NCI-H510A treated with DMSO at 0.1 percent for 48 hours (cell line): ENCODE data around the gene TAAR9.
"Not testable (repeated sequence)": the region's sequence is repeated elsewhere in the genome, so short reads cannot be mapped to it uniquely, and the experiment has no call there.

Experiments
- DNase-seq: peaks from one replicate; lab custom pipeline; 2025; lab: John Stamatoyannopoulos, UW

The TAAR9 gene

DNA sequence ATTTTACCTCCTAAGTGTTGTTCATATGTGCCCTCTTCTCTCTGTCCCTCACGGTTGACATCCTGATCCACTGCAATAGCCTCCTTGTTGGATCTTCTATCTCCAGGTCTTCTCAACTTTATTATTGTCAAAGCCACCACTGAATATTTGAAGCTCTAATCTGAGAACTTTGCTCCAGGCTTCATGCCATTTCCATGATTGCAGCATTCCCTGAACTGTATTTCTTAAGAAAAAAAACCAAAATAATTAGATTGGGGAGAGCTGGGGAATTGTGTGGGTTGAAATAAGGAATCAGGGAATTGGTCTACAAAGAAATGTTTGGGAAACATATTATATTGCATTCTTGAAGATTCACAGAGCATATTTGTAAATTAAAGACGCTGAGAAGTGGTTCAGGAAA is 22.7 kb upstream of the TAAR9 start:
- DNase-seq = no peak

- no peak for DNase-seq
Observed at GRCh38 chr6:132520953-132521352, 17.1 kb upstream of the TAAR9 start.

DNA sequence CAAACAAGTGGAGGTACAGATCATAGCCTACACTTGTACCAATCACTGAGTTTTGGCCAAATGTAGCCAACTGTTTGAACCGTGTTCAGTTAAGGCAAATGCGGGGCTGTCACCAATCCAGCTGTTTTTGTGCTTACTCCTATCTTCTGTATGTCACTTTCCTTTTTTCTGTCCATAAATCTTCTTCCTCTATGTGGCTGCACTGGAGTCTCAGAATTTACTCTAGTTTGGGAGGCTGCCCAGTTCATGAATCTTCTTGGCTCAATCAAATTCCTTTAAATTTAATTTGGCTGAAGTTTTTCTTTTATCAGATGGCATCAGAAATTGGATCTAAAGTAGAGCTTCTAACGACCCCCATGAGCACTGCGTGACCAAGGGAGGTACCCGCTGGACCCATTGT is 13.4 kb upstream of the TAAR9 start:
- no peak for DNase-seq

GRCh38 chr6:132525866-132526265 is 12.2 kb upstream of the TAAR9 start:
- DNase-seq = no peak

DNA sequence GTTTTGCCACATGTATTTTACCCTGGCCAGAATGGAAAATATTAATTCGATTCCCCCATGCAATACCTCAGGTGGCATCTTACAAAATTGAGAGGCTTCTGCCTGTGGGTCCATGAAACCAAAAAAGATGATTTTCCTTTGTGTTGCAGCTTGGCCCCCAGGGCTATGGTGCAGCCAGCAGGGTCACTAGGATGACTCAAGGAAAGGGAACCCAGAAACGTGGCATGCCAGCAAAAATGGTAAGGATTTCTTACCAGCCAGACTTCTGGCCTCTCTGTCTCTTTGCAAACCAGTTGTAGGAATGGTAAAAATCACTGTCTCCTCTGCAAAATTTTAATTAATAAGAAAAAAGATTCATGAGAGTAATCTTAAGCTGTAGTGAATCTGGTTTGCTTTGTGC is 11.6 kb upstream of the TAAR9 start:
- no peak for DNase-seq

GRCh38 chr6:132527791-132528190 is 10.3 kb upstream of the TAAR9 start:
- no peak for DNase-seq

DNA sequence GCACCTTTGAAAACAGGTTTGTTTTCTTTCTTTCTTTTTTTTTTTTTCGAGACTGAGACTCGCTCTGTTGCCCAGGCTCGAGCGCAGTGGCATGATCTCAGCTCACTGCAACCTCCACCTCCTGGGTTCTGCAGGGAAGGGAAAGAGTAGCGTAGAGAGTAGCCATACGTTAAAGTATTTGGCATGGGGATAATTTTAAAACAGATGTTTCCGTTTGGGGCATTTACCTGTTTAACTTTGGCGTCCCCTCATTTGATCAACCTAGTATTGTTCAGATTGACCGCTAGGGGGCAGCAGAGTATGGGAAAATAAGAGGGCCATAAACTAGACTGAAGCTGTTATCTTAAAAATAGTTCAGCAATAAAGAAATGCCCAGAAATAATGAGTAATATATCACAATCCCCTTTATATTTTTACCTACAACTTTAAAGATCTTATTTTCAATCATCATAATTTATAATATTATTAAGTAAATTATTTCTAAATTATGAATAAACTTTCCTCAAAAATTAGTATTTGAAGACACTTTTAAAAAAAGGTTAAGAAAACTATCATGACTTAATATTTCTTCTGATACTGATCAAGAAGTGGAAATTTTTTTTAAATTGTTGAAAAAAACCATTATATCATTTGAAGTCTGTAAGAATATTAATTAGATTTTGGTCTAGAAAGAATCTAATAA is 7.6 kb upstream of the TAAR9 start:
- DNase-seq = peak; percentile 45

DNA sequence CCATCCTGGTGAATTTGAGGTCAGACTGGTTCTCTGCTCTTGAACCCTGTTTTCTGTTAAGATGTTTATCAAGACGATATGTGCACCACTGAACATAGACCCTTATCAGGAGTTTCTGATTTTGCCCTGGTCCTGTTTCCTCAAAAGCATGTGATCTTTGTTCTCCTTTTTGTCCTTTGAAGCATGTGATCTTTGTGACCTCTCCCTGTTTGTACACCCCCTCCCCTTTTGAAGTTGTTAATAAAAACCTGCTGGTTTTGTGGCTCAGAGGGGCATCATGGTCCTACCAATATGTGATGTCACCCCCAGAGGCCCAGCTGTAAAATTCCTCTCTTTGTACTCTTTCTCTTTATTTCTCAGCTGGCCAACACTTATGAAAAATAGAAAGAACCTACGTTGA is 3.5 kb upstream of the TAAR9 start:
- DNase-seq = not testable (repeated sequence)

- no peak for DNase-seq
Observed at GRCh38 chr6:132537145-132537544, 932 bp upstream of the TAAR9 start.

GRCh38 chr6:132544826-132545225 is 6.7 kb downstream of the TAAR9 start:
- DNase-seq = no peak

DNA sequence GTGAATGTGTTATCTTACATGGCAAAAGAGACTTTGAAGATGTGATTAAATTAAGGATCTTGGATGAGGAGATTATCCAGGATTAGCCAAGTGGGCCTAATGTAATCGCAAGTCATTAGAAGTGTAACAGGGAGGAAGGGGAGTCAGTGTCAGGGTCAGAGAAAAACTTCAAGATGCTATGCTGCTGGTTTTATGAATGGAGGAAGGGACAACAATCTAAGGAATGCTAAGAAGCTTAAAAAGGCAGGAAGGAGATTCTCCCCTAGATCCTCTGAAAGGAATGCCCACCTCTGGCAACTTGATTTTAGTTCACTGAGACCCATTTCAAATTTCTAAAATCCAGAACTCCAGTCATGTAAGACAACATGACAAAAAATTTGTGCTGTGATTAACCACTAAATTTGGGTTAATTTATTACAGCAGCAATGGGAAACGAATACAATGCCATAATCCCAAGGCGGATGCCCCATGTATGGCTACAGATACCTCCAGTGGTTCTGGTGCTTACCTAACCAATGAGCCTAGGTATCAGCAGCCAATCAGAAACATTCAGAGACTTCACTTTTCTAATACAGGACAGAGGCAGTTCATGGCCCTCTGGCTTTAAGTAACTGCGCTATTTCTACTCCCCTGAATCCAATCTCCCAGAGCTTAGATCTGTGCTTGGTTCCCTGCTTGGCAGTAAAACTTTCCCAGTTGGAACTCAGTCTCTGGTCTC is 10.8 kb downstream of the TAAR9 start:
- DNase-seq = no peak

DNA sequence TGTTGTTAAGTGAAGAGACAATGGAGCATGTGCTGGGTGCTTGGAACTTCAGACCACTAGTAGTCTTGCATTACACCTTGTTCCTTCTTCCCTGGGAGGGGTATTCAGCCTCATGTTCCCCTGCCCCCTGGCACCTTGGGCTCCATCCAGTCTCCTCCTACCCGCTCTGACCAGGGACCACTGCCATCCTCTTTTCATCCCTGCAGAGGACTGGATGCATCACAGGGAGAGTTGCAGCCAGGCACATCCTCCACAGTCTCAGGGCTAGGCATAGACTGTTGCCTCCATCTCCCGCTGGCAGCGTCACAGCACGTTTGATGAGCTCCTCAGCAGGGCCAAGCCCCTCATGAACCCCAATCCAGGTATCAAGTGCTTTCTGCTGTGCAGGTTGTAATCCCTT is 13.1 kb downstream of the TAAR9 start:
- no peak for DNase-seq

GRCh38 chr6:132552372-132552771 is 14.3 kb downstream of the TAAR9 start, which contains the start of gene TAAR8:
Gene TAAR8, plus strand, starts transcription at chr6:132552672. Its CDS starts 21 bp downstream, at chr6:132552693.
- DNase-seq = no peak

DNA sequence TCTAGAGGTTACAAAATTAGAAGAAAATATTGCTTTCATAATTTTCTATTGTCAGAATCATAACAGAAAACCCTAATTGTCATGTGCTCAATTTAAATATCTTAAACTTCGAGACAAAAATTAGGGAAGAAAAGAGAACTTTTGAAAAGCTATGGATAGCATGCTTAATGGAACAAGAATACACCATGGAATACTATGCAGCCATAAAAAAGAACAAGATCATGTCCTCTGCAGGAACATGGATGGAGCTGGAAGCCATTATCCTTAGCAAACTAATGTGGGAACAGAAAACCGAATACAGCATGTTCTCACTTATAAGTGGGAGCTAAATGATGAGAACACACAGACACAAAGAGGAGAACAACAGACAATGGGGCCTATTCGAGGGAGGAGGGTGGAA is 22.0 kb downstream of the TAAR9 start:
- DNase-seq = not testable (repeated sequence)

DNA sequence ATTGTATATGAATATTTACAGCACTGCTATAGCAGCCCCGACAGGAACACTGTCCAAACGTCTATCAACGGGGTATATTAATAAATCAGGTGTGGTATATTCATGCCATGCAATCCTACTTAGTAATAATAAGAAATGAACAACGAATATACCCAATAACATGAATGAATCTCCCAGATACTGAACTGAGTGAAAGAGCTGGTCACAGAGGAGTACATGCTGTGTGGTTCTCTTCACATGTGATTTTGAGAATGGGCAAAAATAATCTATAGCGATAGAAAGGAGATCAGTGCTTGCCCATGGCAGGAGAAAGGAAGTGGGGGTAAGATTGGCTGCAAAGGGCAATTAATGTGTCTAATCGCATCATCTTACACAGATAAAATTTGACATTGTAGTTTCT is 28.3 kb downstream of the TAAR9 start:
- DNase-seq = no peak

- no peak for DNase-seq
Observed at GRCh38 chr6:132567566-132567965, 29.5 kb downstream of the TAAR9 start.

DNA sequence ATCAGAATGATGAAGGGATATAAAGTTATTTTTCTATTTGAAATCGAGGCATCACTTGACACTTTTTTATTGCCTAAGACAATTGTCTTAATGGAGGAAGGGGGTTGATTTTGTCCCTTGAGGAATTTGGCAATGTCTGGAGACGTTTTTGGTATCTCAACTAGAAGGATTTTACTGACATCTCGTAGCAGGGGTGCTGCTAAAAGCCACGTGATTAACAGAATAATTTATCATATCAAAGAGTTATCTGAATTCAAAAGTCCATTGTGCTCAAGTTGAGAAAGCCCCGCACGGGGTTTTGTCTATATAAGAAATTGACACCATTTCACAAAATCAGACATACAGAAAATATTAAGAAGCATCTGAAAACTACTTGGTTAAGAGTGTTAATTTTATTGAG is 30.5 kb downstream of the TAAR9 start:
- no peak for DNase-seq

- DNase-seq = no peak
Observed at GRCh38 chr6:132569170-132569569, 31.1 kb downstream of the TAAR9 start.

- DNase-seq = no peak
Observed at GRCh38 chr6:132570221-132570777, 32.2 kb downstream of the TAAR9 start, which contains the start of gene TAAR6. Gene TAAR6, plus strand, starts transcription at chr6:132570322. Its CDS starts 0 bp downstream, at chr6:132570322.

DNA sequence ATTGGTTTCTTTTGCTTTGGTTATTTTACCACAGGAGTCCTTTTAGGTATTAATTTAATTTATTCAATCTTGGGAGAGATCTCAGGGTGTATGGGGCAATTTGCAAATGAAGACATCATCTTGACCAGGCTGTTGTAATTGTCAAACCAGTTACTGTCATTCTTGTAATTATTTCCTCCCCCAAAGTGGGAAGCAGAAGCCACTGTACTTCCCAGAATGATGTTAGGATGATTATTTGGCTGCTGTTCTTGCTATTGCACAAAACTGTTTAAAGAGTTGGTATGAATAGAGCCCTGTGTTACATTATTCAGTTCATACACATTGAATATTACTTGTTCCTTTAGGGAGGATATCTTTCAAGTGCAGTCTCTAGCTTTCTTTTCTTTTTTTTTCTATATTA is 33.7 kb downstream of the TAAR9 start:
- no peak for DNase-seq

- DNase-seq = no peak
Observed at GRCh38 chr6:132584698-132585097, 46.6 kb downstream of the TAAR9 start.

DNA sequence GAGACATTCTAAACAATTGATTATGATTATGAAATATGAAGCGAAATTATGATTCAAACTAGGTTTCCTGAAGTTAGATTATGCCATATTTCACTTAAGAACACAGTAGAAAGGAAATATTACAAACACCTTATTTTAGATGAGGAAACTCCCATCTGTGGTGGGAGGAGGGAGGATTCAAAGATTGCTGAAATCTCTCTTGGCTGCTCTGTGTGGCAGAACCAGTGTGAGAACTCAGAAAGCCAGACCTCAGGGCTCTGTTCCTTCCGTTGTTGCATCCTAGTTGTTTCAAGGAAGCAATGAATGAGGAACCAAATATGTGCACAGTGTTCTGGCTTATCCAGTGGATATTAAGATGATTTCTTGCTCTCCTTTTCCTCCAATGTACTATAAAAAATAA is 49.3 kb downstream of the TAAR9 start:
- no peak for DNase-seq
